Astrocyte of the cerebellum (primary cell): ENCODE measurements around the gene EIF1.

ENCODE experiments used
- DNase-seq: peaks from one replicate; pipeline ENCODE4 v3.0.0-alpha.2; 2011; ENCODE audit warnings: low read depth
- H3K4me3 ChIP-seq: 2 replicates; pipeline ENCODE4 v1.5.1; 2011; ENCODE audit warnings: mild to moderate bottlenecking, low read depth, low read length, moderate library complexity
- in situ Hi-C: cut with HindIII; loops from 2 replicates; pipeline ENCODE4 v1.10.0; 2017; ENCODE audit warnings: low sequenced_read_pairs
- TF ChIP-seq, protein P1 (sequence below): IDR thresholded peaks from 2 replicates; pipeline ENCODE4 v1.5.1; 2012; ENCODE audit warnings: low read length, low read depth, moderate library complexity, mild to moderate bottlenecking; ENCODE audit errors: missing control alignments

Gene EIF1

DNA sequence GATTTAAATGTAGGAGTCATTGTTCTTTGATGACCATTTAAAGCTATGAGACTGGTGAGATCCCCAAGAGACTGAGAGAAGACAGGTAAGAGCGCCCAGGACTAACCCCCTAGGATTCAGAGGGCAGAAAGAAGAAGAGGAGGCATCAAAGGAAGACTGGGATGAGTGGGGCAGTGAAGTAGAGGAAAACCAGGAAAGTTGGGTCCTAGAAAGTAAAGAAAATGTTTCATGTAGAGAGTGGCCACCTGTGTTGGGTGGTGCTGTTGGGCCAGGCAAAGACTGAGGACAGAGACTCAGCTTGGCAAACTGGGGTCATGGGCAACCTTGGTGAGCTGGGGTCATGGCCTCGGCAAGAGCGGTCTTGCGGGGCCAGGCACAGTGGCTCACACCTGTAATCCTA is 47.1 kb downstream of the EIF1 start:
- in situ Hi-C loops = loop anchor here (25.0 kb wide), 1 partner anchor 227 kb away; the partner anchor contains the start of gene CNP
- H3K4me3 ChIP-seq = no peak overlapping the region
- TF ChIP-seq, protein P1, sequence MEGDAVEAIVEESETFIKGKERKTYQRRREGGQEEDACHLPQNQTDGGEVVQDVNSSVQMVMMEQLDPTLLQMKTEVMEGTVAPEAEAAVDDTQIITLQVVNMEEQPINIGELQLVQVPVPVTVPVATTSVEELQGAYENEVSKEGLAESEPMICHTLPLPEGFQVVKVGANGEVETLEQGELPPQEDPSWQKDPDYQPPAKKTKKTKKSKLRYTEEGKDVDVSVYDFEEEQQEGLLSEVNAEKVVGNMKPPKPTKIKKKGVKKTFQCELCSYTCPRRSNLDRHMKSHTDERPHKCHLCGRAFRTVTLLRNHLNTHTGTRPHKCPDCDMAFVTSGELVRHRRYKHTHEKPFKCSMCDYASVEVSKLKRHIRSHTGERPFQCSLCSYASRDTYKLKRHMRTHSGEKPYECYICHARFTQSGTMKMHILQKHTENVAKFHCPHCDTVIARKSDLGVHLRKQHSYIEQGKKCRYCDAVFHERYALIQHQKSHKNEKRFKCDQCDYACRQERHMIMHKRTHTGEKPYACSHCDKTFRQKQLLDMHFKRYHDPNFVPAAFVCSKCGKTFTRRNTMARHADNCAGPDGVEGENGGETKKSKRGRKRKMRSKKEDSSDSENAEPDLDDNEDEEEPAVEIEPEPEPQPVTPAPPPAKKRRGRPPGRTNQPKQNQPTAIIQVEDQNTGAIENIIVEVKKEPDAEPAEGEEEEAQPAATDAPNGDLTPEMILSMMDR = no peak
- DNase-seq = no peak

DNA sequence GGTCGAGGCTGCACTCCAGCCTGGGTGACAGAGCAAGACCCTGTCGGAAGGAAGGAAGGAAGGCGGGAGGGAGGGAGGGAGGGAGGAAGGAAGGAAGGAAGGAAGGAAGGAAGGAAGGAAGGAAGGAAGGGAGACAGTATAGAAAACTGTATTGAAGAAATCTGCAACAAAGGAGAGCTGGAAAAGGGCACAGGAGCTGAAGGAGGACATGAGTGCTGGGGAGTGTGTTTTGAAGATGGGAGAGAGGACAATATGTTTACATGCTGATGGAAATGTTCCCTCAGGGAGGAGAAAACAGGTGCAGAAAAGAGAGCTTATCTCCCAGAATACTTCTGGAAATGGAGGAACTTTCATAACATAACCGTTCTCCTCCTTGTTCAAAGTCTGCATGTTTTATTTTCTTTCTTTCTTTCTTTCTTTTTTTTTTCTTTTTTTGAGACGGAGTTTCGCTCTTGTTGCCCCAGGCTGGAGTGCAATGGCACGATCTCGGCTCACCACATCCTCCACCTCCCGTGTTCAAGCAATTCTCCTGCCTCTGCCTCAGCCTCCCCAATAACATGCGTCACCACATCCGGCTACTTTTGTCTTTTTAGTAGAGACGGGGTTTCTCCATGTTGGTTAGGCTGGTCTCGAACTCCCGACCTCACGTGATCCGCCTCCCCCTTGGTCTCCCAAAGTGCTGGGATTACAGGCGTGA is 48.4 kb downstream of the EIF1 start:
- no peak for DNase-seq
- no peak overlapping the region for H3K4me3 ChIP-seq
- in situ Hi-C loops = loop anchor here (25.0 kb wide), 1 partner anchor 225 kb away; the partner anchor contains the start of gene CNP
- TF ChIP-seq, protein P1 = no peak

DNA sequence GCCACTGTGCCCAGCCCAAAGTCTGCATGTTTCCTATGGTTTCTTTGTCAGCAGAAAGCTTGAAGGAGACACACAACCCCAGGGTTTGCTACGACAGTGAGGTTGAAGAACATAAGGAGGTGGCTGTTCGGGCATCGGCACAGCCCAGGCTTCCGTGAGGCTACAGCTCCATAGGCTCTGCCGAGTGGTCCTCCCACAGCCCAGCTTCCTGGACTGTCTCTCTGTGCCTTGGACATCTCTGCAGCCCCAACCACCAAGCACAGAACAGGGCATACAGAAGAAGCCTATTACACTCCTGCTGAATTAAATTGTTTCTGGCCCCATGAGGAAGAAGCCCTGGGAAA is 49.0 kb downstream of the EIF1 start:
- no peak for DNase-seq
- in situ Hi-C loops = loop anchor here (25.0 kb wide), 1 partner anchor 225 kb away; the partner anchor contains the start of gene CNP
- no peak overlapping the region for H3K4me3 ChIP-seq
- TF ChIP-seq, protein P1 = no peak

DNA sequence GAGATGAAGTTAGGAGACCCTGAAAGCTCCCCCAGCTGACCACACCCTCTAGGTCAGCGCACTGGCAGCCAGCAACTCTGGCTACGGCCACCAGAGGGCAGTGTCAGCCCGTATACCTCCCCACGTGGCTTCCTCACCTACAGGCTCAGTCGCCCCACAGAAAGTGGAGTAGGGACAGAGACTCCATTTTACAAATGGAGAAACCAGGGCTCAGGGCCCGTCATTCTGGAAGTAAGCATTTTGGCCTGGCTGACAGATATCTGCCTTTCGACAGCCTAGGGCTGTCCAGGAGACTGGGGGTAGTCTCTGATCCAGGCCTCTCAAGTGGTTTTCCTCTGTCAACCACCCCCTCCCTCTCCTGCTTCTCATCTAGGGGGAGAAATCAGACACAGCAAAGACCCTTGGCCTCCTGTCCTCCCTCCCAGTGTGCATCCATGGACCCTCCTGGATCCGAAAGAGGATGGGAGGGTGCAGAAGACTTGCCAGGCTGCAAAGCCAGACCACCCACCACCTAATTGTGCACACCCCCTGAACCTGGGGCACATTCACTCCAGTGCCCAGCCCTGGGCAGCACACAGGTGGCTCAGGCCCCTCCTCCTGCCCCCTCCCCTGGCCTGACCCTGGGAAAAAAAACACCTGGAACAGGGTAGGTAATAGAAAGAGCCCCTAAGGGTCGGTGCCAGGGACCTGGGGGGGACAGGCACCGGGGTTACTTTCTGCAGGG is 49.6 kb downstream of the EIF1 start:
- no peak overlapping the region for H3K4me3 ChIP-seq
- DNase-seq = peak; percentile 54
- TF ChIP-seq, protein P1 = peak; percentile 96
- in situ Hi-C loops = loop anchor here (25.0 kb wide), 1 partner anchor 224 kb away; the partner anchor contains the start of gene CNP

DNA sequence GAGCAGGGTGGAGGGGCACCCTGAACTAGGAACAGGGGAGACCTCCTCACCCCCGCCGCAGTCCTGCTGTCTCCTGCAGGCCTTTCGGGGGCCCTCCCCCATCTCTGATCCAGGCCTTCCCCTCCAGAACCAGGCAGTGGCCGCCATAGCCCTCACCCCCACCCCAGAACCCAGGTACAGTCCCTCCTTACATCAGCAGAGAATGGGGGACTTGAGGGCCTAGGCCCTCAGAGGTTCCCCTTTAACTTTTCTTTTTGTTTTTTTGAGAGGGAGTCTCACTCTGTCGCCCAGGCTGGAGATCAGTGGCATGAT is 50.1 kb downstream of the EIF1 start:
- in situ Hi-C loops = loop anchor here (25.0 kb wide), 1 partner anchor 224 kb away; the partner anchor contains the start of gene CNP
- H3K4me3 ChIP-seq = no peak overlapping the region
- no peak for DNase-seq
- TF ChIP-seq, protein P1 = no peak

DNA sequence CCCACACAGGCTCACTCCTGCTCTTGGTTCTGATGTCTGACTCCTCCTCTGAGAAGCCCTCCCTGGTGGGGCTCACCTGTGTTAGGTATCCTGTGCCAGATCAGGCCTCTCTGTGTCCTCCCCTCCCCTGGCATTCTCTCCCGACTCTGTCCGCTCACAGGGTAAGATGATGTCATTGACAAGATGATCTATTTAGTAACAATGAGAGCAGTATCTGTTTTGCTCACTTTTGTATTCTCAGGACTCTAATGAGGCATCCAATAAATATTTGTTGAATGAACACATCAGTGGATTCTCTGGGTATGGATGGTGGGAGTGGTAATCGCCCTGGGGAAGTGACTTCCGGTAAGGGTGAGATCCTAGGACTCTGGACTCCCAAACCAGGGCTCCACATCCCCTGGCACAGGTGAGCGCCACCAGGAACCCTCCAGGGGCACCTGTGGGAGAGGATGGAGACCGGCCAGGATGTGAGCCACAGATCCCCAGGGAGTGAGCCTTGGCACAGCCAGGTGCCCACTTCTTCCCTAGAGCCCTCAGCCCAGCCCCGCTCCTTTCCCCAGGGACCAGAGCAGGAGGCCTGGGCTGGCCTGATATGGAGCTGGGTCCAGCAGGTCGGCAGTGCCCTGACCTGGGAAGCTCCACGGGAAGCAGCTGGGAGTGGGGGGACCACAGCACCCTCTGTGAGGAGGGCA is 51.1 kb downstream of the EIF1 start:
- H3K4me3 ChIP-seq = no peak overlapping the region
- DNase-seq = no peak
- TF ChIP-seq, protein P1 = no peak
- in situ Hi-C loops = loop anchor here (25.0 kb wide), 1 partner anchor 222 kb away; the partner anchor contains the start of gene CNP
